Ascending aorta (tissue), 2 donors: Measurements from ENCODE around the gene DTWD2. TPM values are rescaled to one million over a fixed set of nuclear protein-coding genes. Genes with fewer than 3 reads are reported as not detected.
"Not testable (repeated sequence)": the region's sequence is repeated elsewhere in the genome, so short reads cannot be mapped to it uniquely, and the experiment has no call there.

Experiments
- DNase-seq, 2 donors: peaks; one replicate each; pipeline ENCODE4 v3.0.0-alpha.2; 2019; ENCODE audit warnings: low spot score in 2 of 2
- H3K27ac ChIP-seq, 2 donors: fragments of 200-600 bp; sonication (generic); one replicate each; pipeline ENCODE4 v1.5.1; 2016 to 2017; ENCODE audit warnings: mild to moderate bottlenecking in 1 of 2
- H3K27me3 ChIP-seq: fragments of 200-600 bp; sonication (generic); one replicate; pipeline ENCODE4 v1.5.1; 2017
- H3K36me3 ChIP-seq, 2 donors: fragments of 200-600 bp; sonication (generic); one replicate each; pipeline ENCODE4 v1.5.1; 2016
- H3K4me1 ChIP-seq, 2 donors: fragments of 200-600 bp; sonication (generic); one replicate each; pipeline ENCODE4 v1.5.1; 2016 to 2017; ENCODE audit warnings: mild to moderate bottlenecking in 1 of 2
- H3K4me3 ChIP-seq, 2 donors: fragments of 200-600 bp; sonication (generic); one replicate each; pipeline ENCODE4 v1.5.1; 2016 to 2017; ENCODE audit warnings: mild to moderate bottlenecking in 1 of 2
- H3K9me3 ChIP-seq, 2 donors: fragments of 200-600 bp; sonication (generic); one replicate each; pipeline ENCODE4 v1.5.1; 2016
- intact Hi-C: fragments of 100-400 bp; cut with DNase I; formaldehyde crosslinking; loops from one replicate; pipeline ENCODE4 v1.15.1; 2023
- total RNA-seq: library from RNA; depleted of rRNA; stranded (reverse); fragments of >200 nt; gene quantifications from one replicate; pipeline ENCODE4 v1.1.0, GENCODE V29; 2016
- TF ChIP-seq, protein P1 (sequence below), 3 experiments: fragments of 200-600 bp in 2 of 3; fragments of 450-650 bp in 1 of 3; sonication (generic) in 2 of 3; IDR thresholded peaks; one replicate each; pipeline ENCODE4 v1.5.1; 2016 to 2019; ENCODE audit warnings: antibody characterized with exemption in 3 of 3, mild to moderate bottlenecking in 1 of 3, moderate library complexity in 1 of 3

The DTWD2 gene
- total RNA-seq, 1 donor from 2014 or later = 0.11 TPM

DNA sequence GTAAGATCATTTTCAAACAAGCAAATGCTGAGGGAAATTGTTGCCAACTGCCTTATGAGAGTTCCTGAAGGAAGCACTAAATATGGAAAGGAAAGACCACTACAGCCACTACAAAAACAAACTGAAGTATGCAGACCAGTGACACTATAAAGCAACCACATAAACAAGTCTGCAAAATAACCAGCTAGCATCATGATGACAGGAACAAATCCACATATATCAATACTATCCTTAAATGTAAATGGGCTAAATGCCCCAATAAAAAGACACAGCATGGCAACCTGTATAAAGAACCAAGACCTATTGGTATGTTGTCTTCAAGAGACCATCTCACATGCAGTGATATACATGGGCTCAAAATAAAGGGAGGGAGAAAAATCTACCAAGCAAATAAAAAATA lies 113.2 kb downstream of the DTWD2 start:
- H3K4me3 ChIP-seq = no peak overlapping the region
- DNase-seq = no peak
- peaks cover 0 to 3% of the 10 kb centered on the region in 2 donors for H3K36me3 ChIP-seq
- no peaks in the 10 kb centered on the region for H3K27me3 ChIP-seq
- intact Hi-C loops = no loop called here
- H3K27ac ChIP-seq = no peak overlapping the region
- H3K4me1 ChIP-seq = no peaks in the 10 kb centered on the region
- TF ChIP-seq, protein P1, sequence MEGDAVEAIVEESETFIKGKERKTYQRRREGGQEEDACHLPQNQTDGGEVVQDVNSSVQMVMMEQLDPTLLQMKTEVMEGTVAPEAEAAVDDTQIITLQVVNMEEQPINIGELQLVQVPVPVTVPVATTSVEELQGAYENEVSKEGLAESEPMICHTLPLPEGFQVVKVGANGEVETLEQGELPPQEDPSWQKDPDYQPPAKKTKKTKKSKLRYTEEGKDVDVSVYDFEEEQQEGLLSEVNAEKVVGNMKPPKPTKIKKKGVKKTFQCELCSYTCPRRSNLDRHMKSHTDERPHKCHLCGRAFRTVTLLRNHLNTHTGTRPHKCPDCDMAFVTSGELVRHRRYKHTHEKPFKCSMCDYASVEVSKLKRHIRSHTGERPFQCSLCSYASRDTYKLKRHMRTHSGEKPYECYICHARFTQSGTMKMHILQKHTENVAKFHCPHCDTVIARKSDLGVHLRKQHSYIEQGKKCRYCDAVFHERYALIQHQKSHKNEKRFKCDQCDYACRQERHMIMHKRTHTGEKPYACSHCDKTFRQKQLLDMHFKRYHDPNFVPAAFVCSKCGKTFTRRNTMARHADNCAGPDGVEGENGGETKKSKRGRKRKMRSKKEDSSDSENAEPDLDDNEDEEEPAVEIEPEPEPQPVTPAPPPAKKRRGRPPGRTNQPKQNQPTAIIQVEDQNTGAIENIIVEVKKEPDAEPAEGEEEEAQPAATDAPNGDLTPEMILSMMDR (IDR thresholded peaks at IDR 0.05) = no peak
- H3K9me3 ChIP-seq = peaks cover 23 to 53% of the 10 kb centered on the region in 2 donors

DNA sequence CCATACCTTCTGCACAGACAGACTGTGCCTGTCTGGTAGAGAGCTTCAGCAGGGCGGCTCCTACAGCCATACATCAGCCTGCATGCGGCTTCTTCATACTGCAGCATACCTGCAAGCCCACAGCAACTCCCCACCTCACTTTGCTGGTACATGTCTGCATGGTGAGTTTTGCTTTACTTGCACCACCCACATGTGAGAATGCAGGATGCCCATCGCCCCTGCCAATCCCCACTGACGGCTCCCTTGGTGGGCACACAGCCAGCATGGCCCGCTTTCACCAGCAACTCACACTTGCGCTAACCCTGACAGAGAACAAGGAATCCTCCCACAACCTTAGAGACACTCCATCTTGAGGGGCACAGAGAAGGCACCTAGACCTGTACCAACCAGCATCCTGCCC lies 114.9 kb downstream of the DTWD2 start:
- Histone ChIP-seq H3K9me3 (peaks cover 23 to 48% of the 10 kb centered on the region in 2 donors), H3K4me3 (no peak overlapping the region), H3K27me3 (no peaks in the 10 kb centered on the region), H3K4me1 (no peaks in the 10 kb centered on the region), H3K27ac (no peak overlapping the region), H3K36me3 (peaks cover 0 to 3% of the 10 kb centered on the region in 2 donors)
- TF ChIP-seq, protein P1 (IDR thresholded peaks at IDR 0.05) = no peak
- intact Hi-C loops = no loop called here
- no peak for DNase-seq

DNA sequence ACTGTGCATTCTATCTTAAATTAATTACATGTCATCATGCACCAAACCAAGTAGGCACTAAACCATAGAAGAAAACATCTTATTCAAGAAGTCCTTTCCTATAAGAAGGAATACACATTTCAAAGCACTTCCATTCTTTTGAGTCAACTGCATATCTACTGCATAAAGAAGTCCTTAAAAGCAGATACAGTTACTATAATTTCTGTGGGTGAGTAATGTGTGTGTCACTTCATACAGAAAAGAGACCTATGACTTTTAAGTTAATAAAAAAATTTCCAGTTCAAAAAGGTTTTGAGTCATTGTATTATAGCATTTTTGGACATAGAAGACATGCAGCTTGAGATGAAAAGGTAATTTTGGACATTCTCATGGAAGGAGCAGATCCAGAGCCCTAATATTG lies 125.0 kb downstream of the DTWD2 start:
- DNase-seq = no peak
- TF ChIP-seq, protein P1 (IDR thresholded peaks at IDR 0.05) = no peak
- H3K9me3 ChIP-seq = no peaks in the 10 kb centered on the region
- no peak overlapping the region for H3K4me3 ChIP-seq
- no peaks in the 10 kb centered on the region for H3K4me1 ChIP-seq
- no peaks in the 10 kb centered on the region for H3K27me3 ChIP-seq
- H3K36me3 ChIP-seq = no peaks in the 10 kb centered on the region
- H3K27ac ChIP-seq = no peak overlapping the region
- intact Hi-C loops = no loop called here

DNA sequence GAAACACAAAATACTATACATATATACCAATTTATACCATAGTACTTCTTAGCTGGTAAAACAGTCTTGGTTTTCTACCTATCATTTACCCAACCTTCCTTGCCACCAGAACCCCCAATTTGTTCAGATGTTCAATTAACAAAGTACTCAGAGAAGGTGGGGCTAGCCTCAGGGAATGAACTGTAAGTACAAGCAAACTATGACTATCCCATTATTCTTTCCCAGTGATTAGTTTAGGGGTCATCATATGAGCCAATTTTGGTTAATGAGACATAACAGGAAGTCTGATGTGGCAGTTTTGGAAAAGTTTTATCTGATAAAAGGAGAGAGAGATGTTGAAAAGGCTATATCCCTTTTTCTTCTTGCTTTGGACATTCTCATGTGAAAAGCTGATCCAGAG lies 125.8 kb downstream of the DTWD2 start:
- Histone ChIP-seq H3K9me3 (no peaks in the 10 kb centered on the region), H3K36me3 (no peaks in the 10 kb centered on the region), H3K4me3 (no peak overlapping the region), H3K4me1 (no peaks in the 10 kb centered on the region), H3K27ac (no peak overlapping the region), H3K27me3 (no peaks in the 10 kb centered on the region)
- TF ChIP-seq, protein P1 (IDR thresholded peaks at IDR 0.05) = no peak
- intact Hi-C loops = no loop called here
- DNase-seq = no peak

DNA sequence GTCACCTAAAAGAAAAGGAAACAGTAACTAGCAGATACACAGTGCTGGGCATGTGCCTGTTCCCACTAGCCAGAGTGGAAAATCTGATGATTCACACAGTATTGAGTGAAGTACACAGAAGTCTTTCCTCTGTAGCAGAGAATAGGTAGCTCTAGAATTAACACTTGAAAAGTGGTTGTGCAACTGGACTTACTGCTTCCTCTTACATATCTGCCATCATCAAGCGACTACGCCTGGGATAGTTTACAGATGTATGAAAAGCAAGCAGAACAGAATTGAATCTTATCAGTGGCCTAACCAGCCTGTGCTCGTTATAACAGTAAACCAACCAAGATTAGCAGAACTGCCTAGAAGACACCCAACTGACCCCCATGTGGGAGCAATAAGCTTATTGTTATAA lies 130.6 kb downstream of the DTWD2 start:
- no peaks in the 10 kb centered on the region for H3K36me3 ChIP-seq
- peaks cover 0 to 4% of the 10 kb centered on the region in 2 donors for H3K9me3 ChIP-seq
- TF ChIP-seq, protein P1 (IDR thresholded peaks at IDR 0.05) = no peak
- no peaks in the 10 kb centered on the region for H3K4me1 ChIP-seq
- H3K27ac ChIP-seq = no peak overlapping the region
- no peaks in the 10 kb centered on the region for H3K27me3 ChIP-seq
- H3K4me3 ChIP-seq = no peak overlapping the region
- DNase-seq = no peak
- intact Hi-C loops = no loop called here

DNA sequence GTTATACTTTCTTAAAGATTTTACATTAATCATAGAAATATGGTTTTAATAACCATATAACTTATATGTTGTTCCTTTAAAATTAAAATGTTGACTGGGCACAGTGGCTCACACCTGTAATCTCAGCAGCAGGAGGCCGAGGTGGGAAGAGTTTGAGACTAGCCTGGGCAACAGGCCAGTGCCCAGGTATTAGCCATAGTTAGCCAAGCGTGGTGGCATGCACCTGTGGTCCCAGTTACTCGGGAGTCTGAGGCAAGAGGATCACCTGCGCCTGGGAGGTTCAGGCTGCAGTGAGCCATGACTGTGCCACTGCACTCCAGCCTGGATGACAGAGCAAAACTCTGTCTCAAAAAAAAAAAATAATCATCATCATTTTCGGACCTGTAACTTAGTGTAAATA lies 133.5 kb downstream of the DTWD2 start:
- no peak overlapping the region for H3K27ac ChIP-seq
- H3K27me3 ChIP-seq = no peaks in the 10 kb centered on the region
- no peak for DNase-seq
- intact Hi-C loops = no loop called here
- H3K4me1 ChIP-seq = no peaks in the 10 kb centered on the region
- H3K4me3 ChIP-seq = no peak overlapping the region
- H3K36me3 ChIP-seq = no peaks in the 10 kb centered on the region
- peaks cover 0 to 9% of the 10 kb centered on the region in 2 donors for H3K9me3 ChIP-seq
- TF ChIP-seq, protein P1 (IDR thresholded peaks at IDR 0.05) = no peak

DNA sequence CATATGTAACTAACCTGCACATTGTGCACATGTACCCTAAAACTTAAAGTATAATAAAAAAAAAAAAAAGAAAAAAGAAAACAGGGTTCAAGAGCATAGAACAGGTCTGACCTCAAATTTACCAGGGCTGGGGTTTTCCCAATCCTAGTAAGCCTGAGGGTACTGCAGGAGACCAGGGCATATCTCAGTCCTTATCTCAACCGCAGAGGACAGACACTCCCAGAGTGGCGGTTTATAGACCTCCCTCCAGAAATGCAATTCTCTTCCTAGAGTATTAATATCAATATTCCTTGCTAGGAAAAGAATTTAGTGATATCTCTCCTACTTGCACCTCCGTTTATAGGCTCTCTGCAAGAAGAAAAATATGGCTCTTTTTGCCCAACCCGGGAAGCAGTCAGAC lies 136.6 kb downstream of the DTWD2 start:
- intact Hi-C loops, H3K9me3 ChIP-seq, H3K27ac ChIP-seq, H3K4me3 ChIP-seq, H3K27me3 ChIP-seq, H3K36me3 ChIP-seq, DNase-seq, H3K4me1 ChIP-seq: not testable (repeated sequence)

DNA sequence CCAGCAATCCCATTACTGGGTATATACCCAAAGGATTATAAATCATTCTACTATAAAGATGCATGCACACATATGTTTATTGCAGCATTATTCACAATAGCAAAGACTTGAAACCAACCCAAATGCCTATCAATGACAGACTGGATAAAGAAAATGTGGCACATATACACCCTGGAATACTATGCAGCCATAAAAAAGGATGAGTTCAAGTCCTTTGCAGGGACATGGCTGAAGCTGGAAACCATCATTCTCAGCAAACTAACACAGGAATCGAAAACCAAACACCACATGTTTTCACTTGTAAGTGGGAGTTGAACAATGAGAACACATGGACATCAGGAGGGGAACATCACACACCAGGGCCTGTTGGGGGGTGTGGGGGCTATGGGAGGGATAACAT lies 138.8 kb downstream of the DTWD2 start:
- H3K4me3 ChIP-seq, H3K4me1 ChIP-seq, H3K27me3 ChIP-seq, H3K27ac ChIP-seq, DNase-seq, H3K9me3 ChIP-seq, H3K36me3 ChIP-seq, intact Hi-C loops: not testable (repeated sequence)
